GM12891 (cell line): Measurements from ENCODE around the gene SLC37A1.

Source experiments
- POLR2A ChIP-seq: IDR thresholded peaks from 2 replicates; pipeline ENCODE4 v1.6.1; 2011; ENCODE audit warnings: low read depth, low read length, control low read depth
- POLR2AphosphoS5 ChIP-seq: IDR thresholded peaks from 2 replicates; pipeline ENCODE4 v1.6.1; 2011; ENCODE audit warnings: low read depth, low read length, control low read depth
- POU2F2 ChIP-seq: IDR thresholded peaks from 2 replicates; pipeline ENCODE4 v1.6.1; 2011; ENCODE audit warnings: low read depth, mild to moderate bottlenecking, control low read depth, low read length, moderate library complexity
- TAF1 ChIP-seq: IDR thresholded peaks from 2 replicates; pipeline ENCODE4 v1.6.1; 2011; ENCODE audit warnings: low read depth, low read length, control low read depth

DNA sequence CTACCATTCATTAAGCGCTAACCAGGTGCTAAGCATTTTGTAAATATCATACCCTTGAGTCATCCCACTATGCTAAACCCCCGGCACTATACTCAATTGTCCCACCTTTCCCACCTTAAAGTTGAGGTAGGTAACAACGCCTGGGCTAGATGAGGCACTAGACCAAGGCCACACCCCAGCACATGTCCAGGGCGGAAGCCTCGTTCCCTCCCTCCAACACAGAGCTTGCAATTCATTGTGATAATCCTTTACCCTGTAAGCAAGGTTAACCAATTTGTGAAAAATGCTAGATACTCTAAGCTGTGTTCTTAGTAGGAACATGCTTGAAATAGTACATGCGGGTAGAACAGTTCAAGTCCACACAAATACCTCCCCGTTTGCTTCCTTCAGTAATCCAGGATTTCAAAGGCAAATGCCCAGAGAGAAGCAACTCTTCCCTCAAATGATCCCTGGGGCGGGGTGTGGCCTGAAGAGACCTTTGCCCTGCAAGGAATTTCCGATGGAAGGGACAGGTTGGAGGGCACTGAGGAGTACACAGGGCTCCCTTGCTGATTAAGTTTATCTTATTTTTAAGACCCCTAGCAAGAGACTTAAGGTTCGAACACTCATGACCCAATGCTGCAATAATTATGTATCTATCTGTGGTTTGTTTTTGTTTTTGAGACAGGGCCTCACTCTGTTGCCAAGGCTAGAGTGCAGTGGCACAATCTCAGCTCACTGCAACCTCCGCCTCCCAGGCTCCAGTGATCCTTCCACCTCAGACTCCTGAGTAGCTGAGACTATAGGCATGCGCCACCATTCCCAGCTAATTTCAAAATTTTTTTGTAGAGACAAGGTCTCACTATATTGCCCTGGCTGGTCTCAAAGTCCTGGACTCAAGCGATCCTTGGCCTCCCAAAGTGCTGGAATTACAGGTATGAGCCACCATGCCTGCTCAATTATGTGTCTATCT is 20.3 kb upstream of the SLC37A1 start:
- TF ChIP-seq POLR2A: no peak
- TF ChIP-seq POLR2AphosphoS5: no peak
- TF ChIP-seq TAF1: no peak
- no peak for TF ChIP-seq POU2F2
